GM21576 (cell line): ENCODE measurements around the gene AKAP9.
A peak's percentile ranks its signal among the peaks of the same experiment; 100 is the strongest.
"Not testable (repeated sequence)": the region's sequence is repeated elsewhere in the genome, so short reads cannot be mapped to it uniquely, and the experiment has no call there.

Experiments
- ATAC-seq: cut with Tn5 transposase; IDR thresholded peaks from one replicate; pipeline ENCODE4 v1.9.1; 2021; ENCODE audit warnings: mild to moderate bottlenecking, moderate library complexity; ENCODE audit not compliant: unreplicated experiment

AKAP9 gene

GRCh38 chr7:92058040-92058439 lies 117.4 kb downstream of the AKAP9 start:
- no peak for ATAC-seq

GRCh38 chr7:92058899-92059298 lies 118.2 kb downstream of the AKAP9 start:
- ATAC-seq: no peak

GRCh38 chr7:92061154-92061553 lies 120.5 kb downstream of the AKAP9 start:
- ATAC-seq: no peak

- no peak for ATAC-seq
Observed at GRCh38 chr7:92064438-92065029, 123.9 kb downstream of the AKAP9 start.

GRCh38 chr7:92071032-92071431 lies 130.4 kb downstream of the AKAP9 start:
- ATAC-seq: no peak

GRCh38 chr7:92072121-92072520 lies 131.5 kb downstream of the AKAP9 start:
- ATAC-seq: no peak

- ATAC-seq: no peak
Observed at GRCh38 chr7:92072708-92073107, 132.0 kb downstream of the AKAP9 start.

- ATAC-seq: peak; percentile 96
Observed at GRCh38 chr7:92075455-92076158, 134.9 kb downstream of the AKAP9 start.

- ATAC-seq: no peak
Observed at GRCh38 chr7:92076509-92076908, 135.8 kb downstream of the AKAP9 start.

- ATAC-seq: not testable (repeated sequence)
Observed at GRCh38 chr7:92083922-92084321, 143.3 kb downstream of the AKAP9 start.

- ATAC-seq: no peak
Observed at GRCh38 chr7:92088266-92088665, 147.6 kb downstream of the AKAP9 start.

- ATAC-seq: no peak
Observed at GRCh38 chr7:92092210-92092609, 151.5 kb downstream of the AKAP9 start.

- no peak for ATAC-seq
Observed at GRCh38 chr7:92095380-92095779, 154.7 kb downstream of the AKAP9 start.

- ATAC-seq: no peak
Observed at GRCh38 chr7:92100534-92100933, 159.9 kb downstream of the AKAP9 start.

GRCh38 chr7:92102862-92103261 lies 162.2 kb downstream of the AKAP9 start:
- not testable (repeated sequence) for ATAC-seq

- no peak for ATAC-seq
Observed at GRCh38 chr7:92108821-92109220, 168.2 kb downstream of the AKAP9 start.

- no peak for ATAC-seq
Observed at GRCh38 chr7:92110857-92111256, 170.2 kb downstream of the AKAP9 start.

GRCh38 chr7:92115821-92116220 lies 175.2 kb downstream of the AKAP9 start:
- no peak for ATAC-seq

GRCh38 chr7:92116949-92117348 lies 176.3 kb downstream of the AKAP9 start:
- ATAC-seq: no peak

GRCh38 chr7:92119213-92119759 lies 178.6 kb downstream of the AKAP9 start:
- ATAC-seq: no peak

- no peak for ATAC-seq
Observed at GRCh38 chr7:92121681-92122080, 181.0 kb downstream of the AKAP9 start.

- ATAC-seq: no peak
Observed at GRCh38 chr7:92131093-92131492, 190.4 kb downstream of the AKAP9 start.
